Suprapubic skin (tissue), 4 donors: ENCODE measurements around the gene RSRC1. TPM values are rescaled to one million over a fixed set of nuclear protein-coding genes. Genes with fewer than 3 reads are reported as not detected.
"Not testable (repeated sequence)": the region's sequence is repeated elsewhere in the genome, so short reads cannot be mapped to it uniquely, and the experiment has no call there.

Experiments used
- DNase-seq, 2 donors: peaks; one replicate each; pipeline ENCODE4 v3.0.0-alpha.2; 2019; ENCODE audit warnings: low spot score in 2 of 2
- H3K27ac ChIP-seq: fragments of 200-600 bp; sonication (generic); one replicate; pipeline ENCODE4 v1.5.1; 2019
- H3K27me3 ChIP-seq: fragments of 200-600 bp; sonication (generic); one replicate; pipeline ENCODE4 v1.5.1; 2019
- H3K36me3 ChIP-seq: fragments of 200-600 bp; sonication (generic); one replicate; pipeline ENCODE4 v1.5.1; 2019
- H3K4me1 ChIP-seq: fragments of 200-600 bp; sonication (generic); one replicate; pipeline ENCODE4 v1.5.1; 2019
- H3K4me3 ChIP-seq: fragments of 200-600 bp; sonication (generic); one replicate; pipeline ENCODE4 v1.5.1; 2019; ENCODE audit warnings: mild to moderate bottlenecking
- H3K9me3 ChIP-seq: fragments of 200-600 bp; sonication (generic); one replicate; pipeline ENCODE4 v1.5.1; 2019
- EP300 ChIP-seq: sonication (generic); formaldehyde crosslinking; IDR thresholded peaks from one replicate; pipeline ENCODE4 v1.6.1; 2017; ENCODE audit warnings: antibody characterized with exemption
- POLR2A ChIP-seq, 2 donors: fragments of 450-650 bp; IDR thresholded peaks; one replicate each; pipeline ENCODE4 v1.6.1; 2017; ENCODE audit warnings: antibody characterized with exemption in 2 of 2, mild to moderate bottlenecking in 2 of 2, moderate library complexity in 2 of 2
- POLR2AphosphoS5 ChIP-seq, 3 donors: sonication (generic); formaldehyde crosslinking; IDR thresholded peaks; one replicate each; pipeline ENCODE4 v1.6.1; 2017; ENCODE audit warnings: antibody characterized with exemption in 3 of 3
- WGBS: methylation state at CpG from one replicate; pipeline ENCODE4 v1.1.5; 2018; 5-methylcytosine and 5-hydroxymethylcytosine counted together
- total RNA-seq, 4 donors: library from RNA; depleted of rRNA; stranded (reverse); fragments of >200 nt; gene quantifications; one replicate each; pipeline ENCODE4 v1.1.0, GENCODE V29; 2016
- TF ChIP-seq, protein P1 (sequence below), 2 donors: fragments of 200-600 bp in 1 of 2; fragments of 450-650 bp in 1 of 2; sonication (generic) in 1 of 2; IDR thresholded peaks; one replicate each; pipeline ENCODE4 v1.5.1; 2016 to 2019; ENCODE audit warnings: antibody characterized with exemption in 2 of 2, mild to moderate bottlenecking in 1 of 2, moderate library complexity in 1 of 2

Gene RSRC1
- total RNA-seq, 4 donors from 2014 or later, result 20.4 to 33.2 (median 30.4) TPM

DNA sequence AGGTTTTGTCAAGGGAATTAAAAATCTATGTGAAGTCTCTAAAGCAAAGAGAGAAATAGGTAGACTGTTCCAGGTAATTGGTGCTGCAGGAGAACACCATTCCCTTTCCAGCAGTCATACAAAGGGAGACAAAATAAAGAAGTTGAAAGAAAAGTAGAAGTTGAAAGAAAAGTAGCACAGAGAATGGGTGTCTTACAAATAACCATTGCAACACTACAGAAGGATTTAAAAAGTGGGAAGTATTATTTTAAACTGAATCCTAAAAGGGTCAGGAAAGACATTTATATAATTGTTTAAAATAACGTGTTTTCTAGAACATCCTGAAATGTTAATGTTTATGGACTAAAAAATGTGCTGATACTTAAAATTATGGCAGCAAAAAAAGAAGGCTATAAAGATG, 223.8 kb downstream of the RSRC1 start:
- no peaks in the 10 kb centered on the region for H3K4me1 ChIP-seq
- TF ChIP-seq EP300, result no peak
- TF ChIP-seq, protein P1, sequence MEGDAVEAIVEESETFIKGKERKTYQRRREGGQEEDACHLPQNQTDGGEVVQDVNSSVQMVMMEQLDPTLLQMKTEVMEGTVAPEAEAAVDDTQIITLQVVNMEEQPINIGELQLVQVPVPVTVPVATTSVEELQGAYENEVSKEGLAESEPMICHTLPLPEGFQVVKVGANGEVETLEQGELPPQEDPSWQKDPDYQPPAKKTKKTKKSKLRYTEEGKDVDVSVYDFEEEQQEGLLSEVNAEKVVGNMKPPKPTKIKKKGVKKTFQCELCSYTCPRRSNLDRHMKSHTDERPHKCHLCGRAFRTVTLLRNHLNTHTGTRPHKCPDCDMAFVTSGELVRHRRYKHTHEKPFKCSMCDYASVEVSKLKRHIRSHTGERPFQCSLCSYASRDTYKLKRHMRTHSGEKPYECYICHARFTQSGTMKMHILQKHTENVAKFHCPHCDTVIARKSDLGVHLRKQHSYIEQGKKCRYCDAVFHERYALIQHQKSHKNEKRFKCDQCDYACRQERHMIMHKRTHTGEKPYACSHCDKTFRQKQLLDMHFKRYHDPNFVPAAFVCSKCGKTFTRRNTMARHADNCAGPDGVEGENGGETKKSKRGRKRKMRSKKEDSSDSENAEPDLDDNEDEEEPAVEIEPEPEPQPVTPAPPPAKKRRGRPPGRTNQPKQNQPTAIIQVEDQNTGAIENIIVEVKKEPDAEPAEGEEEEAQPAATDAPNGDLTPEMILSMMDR (IDR thresholded peaks at IDR 0.05), result no peak
- TF ChIP-seq POLR2AphosphoS5 (IDR thresholded peaks at IDR 0.05), result no peak
- TF ChIP-seq POLR2A (IDR thresholded peaks at IDR 0.05), result no peak
- H3K27me3 ChIP-seq, result no peaks in the 10 kb centered on the region
- no peak overlapping the region for H3K4me3 ChIP-seq
- WGBS, result 82% methylated on average over 1 of the region's 1 CpG
- no peak for DNase-seq
- no peaks in the 10 kb centered on the region for H3K36me3 ChIP-seq
- H3K27ac ChIP-seq, result no peak overlapping the region
- H3K9me3 ChIP-seq, result no peaks in the 10 kb centered on the region

DNA sequence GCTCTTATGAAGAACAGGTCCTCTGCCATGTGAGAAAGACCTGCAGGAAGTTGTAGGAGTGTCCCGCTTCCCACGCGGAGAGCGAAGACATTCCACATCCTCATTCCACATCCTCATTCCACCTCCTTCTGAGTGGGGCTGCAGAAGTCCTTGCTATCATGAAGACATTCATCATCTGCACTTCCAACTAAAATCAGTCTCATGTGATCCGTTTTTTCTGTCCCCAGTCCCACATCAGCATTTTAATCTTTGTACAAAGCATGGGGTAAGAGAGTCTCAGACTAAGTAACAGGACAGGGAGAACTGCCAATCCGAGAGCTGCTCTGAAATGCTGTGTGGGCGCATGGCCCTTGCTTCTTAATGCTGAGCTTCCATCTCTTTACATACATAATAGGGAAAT, 227.2 kb downstream of the RSRC1 start:
- no peaks in the 10 kb centered on the region for H3K4me1 ChIP-seq
- H3K27ac ChIP-seq, result no peak overlapping the region
- WGBS, result 87% methylated on average over 7 of the region's 7 CpGs
- H3K9me3 ChIP-seq, result no peaks in the 10 kb centered on the region
- TF ChIP-seq, protein P1 (IDR thresholded peaks at IDR 0.05), result no peak
- TF ChIP-seq EP300 (no peak), POLR2A (IDR thresholded peaks at IDR 0.05) (no peak), POLR2AphosphoS5 (IDR thresholded peaks at IDR 0.05) (no peak)
- H3K4me3 ChIP-seq, result no peak overlapping the region
- no peak for DNase-seq
- H3K27me3 ChIP-seq, result no peaks in the 10 kb centered on the region
- no peaks in the 10 kb centered on the region for H3K36me3 ChIP-seq

DNA sequence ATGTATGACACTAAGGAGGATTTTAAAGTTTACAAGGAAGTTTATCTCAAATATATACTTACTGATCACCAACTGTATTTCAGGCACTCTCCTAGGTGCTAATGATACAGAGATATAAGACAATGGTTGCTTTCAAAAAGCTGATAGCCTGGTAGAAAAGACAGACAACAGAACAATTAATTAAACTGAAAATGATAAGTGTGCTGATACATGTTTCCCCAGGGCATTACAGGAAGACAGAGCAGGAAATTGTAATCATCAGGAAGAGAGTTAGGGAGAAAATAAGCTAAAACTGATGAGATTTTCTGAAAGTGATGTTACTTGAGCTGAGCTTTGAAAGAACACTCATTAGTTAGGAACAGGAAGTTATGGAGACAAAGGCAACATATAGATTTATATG, 229.7 kb downstream of the RSRC1 start:
- no peak for DNase-seq
- Histone ChIP-seq H3K9me3 (no peaks in the 10 kb centered on the region), H3K27ac (no peak overlapping the region), H3K27me3 (no peaks in the 10 kb centered on the region), H3K4me3 (no peak overlapping the region), H3K36me3 (no peaks in the 10 kb centered on the region), H3K4me1 (no peaks in the 10 kb centered on the region)
- TF ChIP-seq POLR2AphosphoS5 (IDR thresholded peaks at IDR 0.05), result no peak
- TF ChIP-seq, protein P1 (IDR thresholded peaks at IDR 0.05), result no peak
- TF ChIP-seq EP300, result no peak
- TF ChIP-seq POLR2A (IDR thresholded peaks at IDR 0.05), result no peak

DNA sequence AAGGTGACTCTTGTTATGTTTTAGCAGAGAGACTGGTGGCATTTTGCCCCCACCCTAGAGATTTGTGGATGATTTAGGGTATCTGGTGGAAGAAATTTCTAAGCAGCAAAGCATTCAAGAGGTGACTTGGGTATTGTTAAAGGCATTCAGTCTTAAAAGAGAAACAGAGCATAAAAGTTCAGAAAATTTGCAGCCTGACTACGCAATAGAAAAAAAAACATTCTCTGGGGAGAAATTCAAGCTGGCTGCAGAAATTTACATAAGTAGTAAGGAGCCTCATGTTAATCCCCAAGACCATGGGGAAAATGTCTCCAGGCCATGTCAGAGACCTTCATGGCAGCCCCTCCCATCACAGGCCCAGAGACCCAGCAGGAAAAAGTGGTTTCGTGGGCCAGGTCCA, 231.1 kb downstream of the RSRC1 start:
- not testable (repeated sequence) for DNase-seq, H3K4me3 ChIP-seq, H3K27me3 ChIP-seq, H3K36me3 ChIP-seq, H3K27ac ChIP-seq, H3K4me1 ChIP-seq, H3K9me3 ChIP-seq
- WGBS, result 74% methylated on average over 2 of the region's 2 CpGs

DNA sequence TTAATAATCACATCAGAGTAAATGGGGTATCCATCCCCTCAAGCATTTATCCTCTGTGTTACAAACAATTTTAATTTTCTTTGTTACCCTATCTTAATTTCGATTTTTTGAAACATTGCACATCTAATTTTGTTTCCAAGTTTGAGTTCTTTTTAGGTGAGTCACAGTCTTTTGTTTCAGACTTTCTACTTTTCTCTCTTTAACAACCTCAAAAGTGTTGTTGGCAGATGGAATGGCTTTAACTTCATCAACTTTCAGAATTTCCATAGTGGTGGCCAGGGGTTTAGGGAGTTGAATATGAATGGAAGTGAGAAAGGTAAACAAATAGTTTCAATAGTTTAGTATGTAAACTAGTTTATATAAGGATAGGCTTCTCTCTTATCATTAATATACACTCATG, 238.1 kb downstream of the RSRC1 start:
- no peak for DNase-seq
- Histone ChIP-seq H3K4me1 (no peaks in the 10 kb centered on the region), H3K27ac (no peak overlapping the region), H3K27me3 (no peaks in the 10 kb centered on the region), H3K36me3 (no peaks in the 10 kb centered on the region), H3K4me3 (no peak overlapping the region), H3K9me3 (no peaks in the 10 kb centered on the region)
- TF ChIP-seq, protein P1 (IDR thresholded peaks at IDR 0.05), result no peak
- no peak for TF ChIP-seq POLR2A (IDR thresholded peaks at IDR 0.05)
- no peak for TF ChIP-seq EP300
- TF ChIP-seq POLR2AphosphoS5 (IDR thresholded peaks at IDR 0.05), result no peak
- WGBS, result 52% methylated on average over 1 of the region's 1 CpG

DNA sequence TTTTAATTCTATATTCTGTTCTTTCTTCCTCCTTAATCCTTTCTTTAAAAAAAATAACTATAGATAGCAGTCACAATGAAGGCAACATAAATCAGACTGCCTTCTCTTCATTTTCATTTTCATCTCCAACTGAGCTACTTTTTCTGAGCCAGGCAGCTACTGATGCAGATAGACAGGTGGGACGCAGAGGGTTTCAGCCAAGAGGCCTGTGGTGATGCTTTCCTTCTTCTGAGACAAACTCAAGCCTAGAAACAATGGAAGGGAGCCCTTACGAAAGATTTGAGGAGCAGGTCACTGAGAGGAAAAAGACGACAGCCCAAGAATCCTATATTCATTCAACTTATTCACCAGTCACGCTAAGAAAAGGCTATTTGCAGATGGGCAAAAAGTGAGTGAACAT, 241.1 kb downstream of the RSRC1 start:
- no peaks in the 10 kb centered on the region for H3K9me3 ChIP-seq
- no peak for DNase-seq
- 93% methylated on average over 4 of the region's 4 CpGs for WGBS
- H3K4me1 ChIP-seq, result no peaks in the 10 kb centered on the region
- H3K36me3 ChIP-seq, result no peaks in the 10 kb centered on the region
- no peak overlapping the region for H3K27ac ChIP-seq
- no peak overlapping the region for H3K4me3 ChIP-seq
- no peaks in the 10 kb centered on the region for H3K27me3 ChIP-seq
- TF ChIP-seq POLR2AphosphoS5 (IDR thresholded peaks at IDR 0.05), result no peak
